ENCODE measurements around the gene PEMT.

DNA sequence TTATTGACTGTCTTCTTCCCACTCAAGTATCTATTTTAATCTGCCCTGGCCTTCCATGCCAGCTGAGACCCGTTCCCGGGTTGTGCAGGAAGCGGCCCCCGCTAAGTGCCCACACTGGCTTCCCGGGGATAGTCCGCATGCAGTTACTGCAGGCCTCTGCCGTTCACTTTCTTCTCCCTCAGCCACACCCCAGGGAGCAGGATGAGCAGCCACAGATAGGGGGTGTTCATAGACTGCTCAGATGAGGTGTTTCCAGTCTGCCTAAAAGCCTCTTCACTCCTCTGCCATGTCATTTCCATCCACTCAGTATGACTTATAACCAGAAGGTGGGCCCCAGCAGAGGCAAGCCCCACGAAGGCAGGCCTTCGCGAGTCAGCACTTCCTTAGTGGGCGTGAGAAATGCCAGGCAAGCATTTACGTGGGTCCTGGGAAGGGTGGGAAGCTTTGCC, 107.0 kb downstream of the PEMT start:
- TF ChIP-seq YY1 (IDR thresholded peaks at IDR 0.05; ENCODE audit: insufficient read depth, insufficient read length) (no peak), ZNF274 (IDR thresholded peaks at IDR 0.05; ENCODE audit: low read depth, low read length) (no peak), SUZ12 (IDR thresholded peaks at IDR 0.05; ENCODE audit: extremely low read depth, insufficient read depth, insufficient read length) (no peak)
